AG20443 (cell line): ENCODE measurements around the gene TUBGCP2.

Source experiments
- DNase-seq: peaks from one replicate; pipeline ENCODE4 v3.0.0; 2012; ENCODE audit warnings: low spot score, mixed read lengths

Gene TUBGCP2

GRCh38 chr10:133308421-133309099 lies at the start of gene TUBGCP2, which contains the start of gene ZNF511:
TSS of gene TUBGCP2 (minus strand) at chr10:133308872. CDS start at chr10:133302941, 5,931 bp downstream.
TSS of gene ZNF511 (plus strand) at chr10:133308914. CDS start at chr10:133308944, 30 bp downstream.
- DNase-seq: peak; percentile 96

- peak; percentile 95 for DNase-seq
Measured at GRCh38 chr10:133357285-133358161, 48.9 kb upstream of the TUBGCP2 start, which contains the start of gene FUOM. TSS of gene FUOM (minus strand) at chr10:133358019. CDS start at chr10:133358007, 12 bp downstream.

GRCh38 chr10:133356549-133357284 lies 48.0 kb upstream of the TUBGCP2 start:
- DNase-seq: no peak

GRCh38 chr10:133355991-133356390 lies 47.3 kb upstream of the TUBGCP2 start:
- no peak for DNase-seq

- no peak for DNase-seq
Measured at GRCh38 chr10:133355266-133355665, 46.6 kb upstream of the TUBGCP2 start.

GRCh38 chr10:133354672-133355240 lies 46.1 kb upstream of the TUBGCP2 start:
- DNase-seq: no peak

- no peak for DNase-seq
Measured at GRCh38 chr10:133353988-133354605, 45.4 kb upstream of the TUBGCP2 start.

GRCh38 chr10:133353202-133353959 lies 44.7 kb upstream of the TUBGCP2 start:
- no peak for DNase-seq

GRCh38 chr10:133351408-133352318 lies 43.0 kb upstream of the TUBGCP2 start:
- DNase-seq: no peak

GRCh38 chr10:133350950-133351329 lies 42.3 kb upstream of the TUBGCP2 start:
- DNase-seq: peak; percentile 39

GRCh38 chr10:133350283-133350949 lies 41.7 kb upstream of the TUBGCP2 start:
- no peak for DNase-seq

- DNase-seq: no peak
Measured at GRCh38 chr10:133349577-133350011, 40.9 kb upstream of the TUBGCP2 start.

GRCh38 chr10:133349160-133349568 lies 40.5 kb upstream of the TUBGCP2 start:
- DNase-seq: no peak

- DNase-seq: no peak
Measured at GRCh38 chr10:133347710-133348517, 39.2 kb upstream of the TUBGCP2 start.

GRCh38 chr10:133346413-133346812 lies 37.7 kb upstream of the TUBGCP2 start:
- DNase-seq: no peak

GRCh38 chr10:133344236-133344635 lies 35.6 kb upstream of the TUBGCP2 start:
- DNase-seq: no peak

GRCh38 chr10:133343558-133343957 lies 34.9 kb upstream of the TUBGCP2 start:
- DNase-seq: no peak

- no peak for DNase-seq
Measured at GRCh38 chr10:133342942-133343341, 34.3 kb upstream of the TUBGCP2 start.
